A549 (cell line): ENCODE measurements around the gene PARP11. TPM values are rescaled to one million over a fixed set of nuclear protein-coding genes. Genes with fewer than 3 reads are reported as not detected.

Source experiments
- ATAC-seq, 2 experiments: fragments of 200-7000 bp in 1 of 2; fragments of >200 bp in 1 of 2; cut with Nextera tagmentation in 1 of 2; cut with Tn5 transposase in 1 of 2; 3 replicates each; pipeline versions ENCODE4 v1.8.0 to v1.9.1; 2018 to 2020; ENCODE audit warnings: mild to moderate bottlenecking in 1 of 2, moderate library complexity in 1 of 2
- CTCF ChIA-PET: fragments of 300-600 bp; sonication (Branson Sonifier 250); formaldehyde crosslinking; extraction: SDS; loops from one replicate; lab custom pipeline; 2021; ENCODE audit warnings: antibody characterized with exemption, inconsistent platforms; lab: Yijun Ruan, JAX
- POLR2A ChIA-PET: fragments of 350-600 bp; formaldehyde crosslinking; extraction: SDS; loops from one replicate; lab custom pipeline; 2021; ENCODE audit warnings: antibody characterized with exemption, inconsistent platforms; lab: Yijun Ruan, JAX
- DNase-seq, 2 experiments: peaks; one replicate each; pipeline versions ENCODE4 v3.0.0 to v3.0.0-alpha.2; 2011 to 2016; ENCODE audit warnings: low read depth in 1 of 2, low spot score in 1 of 2
- FAIRE-seq: peaks from 2 replicates; lab custom pipeline; 2011; peaks lifted over from hg19 to GRCh38; lab: Jason Lieb, UNC
- H3K27ac ChIP-seq, 2 experiments: fragments of >200 bp; sonication (Bioruptor Twin); formaldehyde crosslinking; 3 replicates each; pipeline ENCODE4 v1.5.1; 2016 to 2017
- H3K4me1 ChIP-seq: fragments of >200 bp; sonication (Bioruptor Twin); formaldehyde crosslinking; 3 replicates; pipeline ENCODE4 v1.6.1; 2016
- H3K4me2 ChIP-seq: fragments of >200 bp; sonication (Bioruptor Twin); formaldehyde crosslinking; 3 replicates; pipeline ENCODE4 v1.6.1; 2016
- H3K4me3 ChIP-seq: fragments of >200 bp; sonication (Bioruptor Twin); formaldehyde crosslinking; 3 replicates; pipeline ENCODE4 v1.5.1; 2016
- H3K9me3 ChIP-seq: fragments of >200 bp; sonication (Bioruptor Twin); formaldehyde crosslinking; 3 replicates; pipeline ENCODE4 v1.6.1; 2016
- ATOH8 ChIP-seq: fragments of 250-450 bp; sonication (Bioruptor Pico); IDR thresholded peaks from 2 replicates; pipeline ENCODE4 v1.5.0; 2020; ENCODE audit warnings: low read depth, mild to moderate bottlenecking, moderate library complexity
- BHLHE40 ChIP-seq: IDR thresholded peaks from 2 replicates; pipeline ENCODE4 v1.6.1; 2012; ENCODE audit warnings: low read depth, low read length, inconsistent platforms
- CBX8 ChIP-seq: fragments of 200-600 bp; sonication (generic); IDR thresholded peaks from 2 replicates; pipeline ENCODE4 v1.6.1; 2016
- CEBPB ChIP-seq, 2 experiments: fragments of >200 bp in 1 of 2; sonication (Bioruptor Twin) in 1 of 2; formaldehyde crosslinking in 1 of 2; IDR thresholded peaks; 2 replicates each; pipeline ENCODE4 v1.6.1; 2012 to 2016
- CHD2 ChIP-seq: fragments of 150-350 bp; IDR thresholded peaks from 2 replicates; pipeline ENCODE4 v1.6.1; 2014; ENCODE audit warnings: low read length; ENCODE audit not compliant: partially characterized antibody
- EP300 ChIP-seq, 2 experiments: fragments of >200 bp; sonication (Bioruptor Twin); formaldehyde crosslinking; IDR thresholded peaks; 2 replicates in 1 of 2; 3 replicates in 1 of 2; pipeline ENCODE4 v1.6.1; 2016 to 2017
- ESRRA ChIP-seq: fragments of 150-350 bp; IDR thresholded peaks from 2 replicates; pipeline ENCODE4 v1.6.1; 2014; ENCODE audit warnings: mild to moderate bottlenecking, low read length, borderline replicate concordance
- FOXS1 ChIP-seq: fragments of 250-450 bp; sonication (Bioruptor Pico); IDR thresholded peaks from 2 replicates; pipeline ENCODE4 v1.5.0; 2020; ENCODE audit warnings: mild to moderate bottlenecking, moderate library complexity
- HDAC2 ChIP-seq: fragments of 200-600 bp; sonication (generic); IDR thresholded peaks from 2 replicates; pipeline ENCODE4 v1.6.1; 2016
- HEYL ChIP-seq: fragments of 250-450 bp; sonication (Bioruptor Pico); IDR thresholded peaks from 2 replicates; pipeline ENCODE4 v1.8.0; 2021; ENCODE audit warnings: mild to moderate bottlenecking, moderate library complexity
- HMGXB4 ChIP-seq: fragments of 250-450 bp; sonication (Bioruptor Pico); IDR thresholded peaks from 2 replicates; pipeline ENCODE4 v1.5.0; 2021; ENCODE audit warnings: mild to moderate bottlenecking, moderate library complexity, borderline replicate concordance
- HOXB13 ChIP-seq: fragments of 250-450 bp; sonication (Bioruptor Pico); IDR thresholded peaks from 2 replicates; pipeline ENCODE4 v1.5.0; 2020; ENCODE audit warnings: low read depth, mild to moderate bottlenecking, moderate library complexity
- JUN ChIP-seq, 2 experiments: fragments of >200 bp; sonication (Bioruptor Twin); formaldehyde crosslinking; IDR thresholded peaks; 2 replicates in 1 of 2; 3 replicates in 1 of 2; pipeline ENCODE4 v1.6.1; 2016 to 2017
- KDM5A ChIP-seq: fragments of 200-600 bp; sonication (generic); IDR thresholded peaks from 2 replicates; pipeline ENCODE4 v1.6.1; 2016; ENCODE audit warnings: antibody characterized with exemption, mild to moderate bottlenecking
- NFE2L2 ChIP-seq: fragments of 150-350 bp; conservative IDR thresholded peaks from 2 replicates; pipeline ENCODE4 v1.6.1; 2014; ENCODE audit warnings: low read length
- NPAS2 ChIP-seq: fragments of 250-450 bp; sonication (Bioruptor Pico); IDR thresholded peaks from 2 replicates; pipeline ENCODE4 v1.8.0; 2022; ENCODE audit warnings: mild to moderate bottlenecking, moderate library complexity, borderline replicate concordance
- PHF8 ChIP-seq: fragments of 200-600 bp; sonication (generic); IDR thresholded peaks from 2 replicates; pipeline ENCODE4 v1.6.1; 2016; ENCODE audit warnings: low read depth, mild to moderate bottlenecking, antibody characterized with exemption, moderate library complexity, borderline replicate concordance
- POLR2AphosphoS2 ChIP-seq: conservative IDR thresholded peaks from 2 replicates; pipeline ENCODE4 v1.6.1; 2012; ENCODE audit warnings: low read length, improper control_type of control experiment, inconsistent platforms
- RARB ChIP-seq: fragments of 250-450 bp; sonication (Bioruptor Pico); IDR thresholded peaks from 2 replicates; pipeline ENCODE4 v1.8.0; 2021; ENCODE audit warnings: mild to moderate bottlenecking, moderate library complexity
- RNF2 ChIP-seq: fragments of 200-600 bp; sonication (generic); IDR thresholded peaks from 2 replicates; pipeline ENCODE4 v1.6.1; 2016; ENCODE audit warnings: low read depth, mild to moderate bottlenecking, antibody characterized with exemption, moderate library complexity, borderline replicate concordance
- SMC3 ChIP-seq: fragments of >200 bp; sonication (Bioruptor Twin); formaldehyde crosslinking; IDR thresholded peaks from 3 replicates; pipeline ENCODE4 v1.6.1; 2018; ENCODE audit warnings: inconsistent platforms
- TFCP2L1 ChIP-seq: fragments of 250-450 bp; sonication (Bioruptor Pico); IDR thresholded peaks from 2 replicates; pipeline ENCODE4 v1.5.0; 2021; ENCODE audit warnings: mild to moderate bottlenecking
- ZC3H11A ChIP-seq: fragments of 450-650 bp; IDR thresholded peaks from 2 replicates; pipeline ENCODE4 v1.6.1; 2014; ENCODE audit warnings: antibody characterized with exemption, mild to moderate bottlenecking
- ZFP36 ChIP-seq: fragments of 450-650 bp; IDR thresholded peaks from 2 replicates; pipeline ENCODE4 v1.6.1; 2014; ENCODE audit warnings: borderline replicate concordance; ENCODE audit not compliant: partially characterized antibody
- ZSCAN20 ChIP-seq: fragments of 250-450 bp; sonication (Bioruptor Pico); IDR thresholded peaks from 2 replicates; pipeline ENCODE4 v1.8.0; 2022; ENCODE audit warnings: mild to moderate bottlenecking, moderate library complexity
- WGBS: methylation state at CpG from one replicate; pipeline ENCODE4 v1.1.6; 2017; ENCODE audit errors: missing lambda C conversion rate; 5-methylcytosine and 5-hydroxymethylcytosine counted together
- polyA plus RNA-seq, 4 experiments: library from polyadenylated mRNA; depleted of rRNA in 3 of 4; stranded (reverse); fragments of >200 nt; fragmentation: RNase III in 1 of 4; extraction: RNeasy Plus Mini Kit Qiagen cat#74134 plus additional on column Dnase treatment in 1 of 4; gene quantifications; 2 replicates in 3 of 4; 3 replicates in 1 of 4; pipeline ENCODE4 v1.2.3, GENCODE V29; 2011 to 2017
- TF ChIP-seq, protein P1 (sequence below): IDR thresholded peaks from 2 replicates; pipeline ENCODE4 v1.6.1; 2012

The PARP11 gene
- polyA plus RNA-seq, 2 of the 4 experiments (the other 2 are of a cell fraction) = 2.1 to 6.7 TPM

GRCh38 chr12:3881281-3881950 lies 8.2 kb upstream of the PARP11 start:
- ChIA-PET CTCF (interaction anchor here (0.6 to 11.6 kb wide), 3 partner anchors 62 to 400 kb away, joined by 3 to 235 read pairs (median 3); no protein-coding TSS in a partner anchor), POLR2A (no interaction called here)
- DNase-seq = no peak
- no peak for ATAC-seq
- TF ChIP-seq PHF8 (no peak), NPAS2 (CRISPR knock-in tag) (no peak), RARB (CRISPR knock-in tag) (no peak), EP300 (IDR thresholded peaks at IDR 0.05) (no peak), SMC3 (no peak), TFCP2L1 (CRISPR knock-in tag) (no peak), POLR2AphosphoS2 (no peak)
- no peak for FAIRE-seq
- no peaks in the 10 kb centered on the region for H3K9me3 ChIP-seq
- WGBS = 32% methylated on average over 11 of the region's 11 CpGs
- no peak overlapping the region for H3K27ac ChIP-seq
- no peak overlapping the region for H3K4me3 ChIP-seq
- H3K4me2 ChIP-seq = no peak overlapping the region
- H3K4me1 ChIP-seq = no peaks in the 10 kb centered on the region

DNA sequence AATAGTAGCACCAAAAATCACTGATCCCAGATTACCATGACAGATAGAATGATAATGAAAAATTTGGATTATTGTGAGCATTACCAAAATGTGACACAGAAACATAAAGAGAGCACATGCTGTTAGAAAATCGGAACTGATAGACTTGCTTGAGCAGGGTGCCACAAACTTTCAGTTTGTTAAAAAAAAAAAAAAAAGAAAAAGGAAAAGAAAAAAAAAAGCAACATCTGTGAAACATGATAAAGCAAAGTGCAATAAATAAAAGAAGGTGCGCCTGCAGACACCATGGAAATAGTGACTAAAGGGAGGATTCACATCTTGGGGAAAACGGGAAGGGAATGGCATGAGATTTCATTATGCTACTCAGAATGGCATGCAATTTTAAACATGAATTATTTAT lies 6.6 kb upstream of the PARP11 start:
- ATAC-seq (no peak), FAIRE-seq (no peak), DNase-seq (no peak)
- no peak overlapping the region for H3K27ac ChIP-seq
- CTCF ChIA-PET = interaction anchor here (1.8 kb wide), 1 partner anchor 397 kb away, joined by 10 read pairs; no protein-coding TSS in a partner anchor
- H3K4me1 ChIP-seq = no peaks in the 10 kb centered on the region
- TF ChIP-seq HMGXB4 (CRISPR knock-in tag) = no peak
- TF ChIP-seq KDM5A = no peak
- TF ChIP-seq ZC3H11A = no peak
- no peak for TF ChIP-seq ZFP36
- TF ChIP-seq PHF8 = no peak
- TF ChIP-seq NFE2L2 = no peak
- TF ChIP-seq, protein P1, sequence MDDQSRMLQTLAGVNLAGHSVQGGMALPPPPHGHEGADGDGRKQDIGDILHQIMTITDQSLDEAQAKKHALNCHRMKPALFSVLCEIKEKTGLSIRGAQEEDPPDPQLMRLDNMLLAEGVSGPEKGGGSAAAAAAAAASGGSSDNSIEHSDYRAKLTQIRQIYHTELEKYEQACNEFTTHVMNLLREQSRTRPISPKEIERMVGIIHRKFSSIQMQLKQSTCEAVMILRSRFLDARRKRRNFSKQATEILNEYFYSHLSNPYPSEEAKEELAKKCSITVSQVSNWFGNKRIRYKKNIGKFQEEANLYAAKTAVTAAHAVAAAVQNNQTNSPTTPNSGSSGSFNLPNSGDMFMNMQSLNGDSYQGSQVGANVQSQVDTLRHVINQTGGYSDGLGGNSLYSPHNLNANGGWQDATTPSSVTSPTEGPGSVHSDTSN = no peak
- TF ChIP-seq RNF2 = no peak
- TF ChIP-seq BHLHE40 = no peak
- TF ChIP-seq CBX8 = no peak
- no peak for TF ChIP-seq CEBPB (IDR thresholded peaks at IDR 0.05)
- TF ChIP-seq HOXB13 = no peak
- TF ChIP-seq ESRRA = no peak
- TF ChIP-seq JUN (IDR thresholded peaks at IDR 0.05) = no peak
- no peak for TF ChIP-seq ZSCAN20
- TF ChIP-seq HEYL (CRISPR knock-in tag) = no peak
- no peak for TF ChIP-seq CHD2
- no peak for TF ChIP-seq FOXS1 (CRISPR knock-in tag)
- TF ChIP-seq HDAC2 = no peak
- TF ChIP-seq ATOH8 = no peak
- no peaks in the 10 kb centered on the region for H3K9me3 ChIP-seq
- no peak overlapping the region for H3K4me2 ChIP-seq
- 41% methylated on average over 3 of the region's 3 CpGs for WGBS
- H3K4me3 ChIP-seq = no peak overlapping the region
- POLR2A ChIA-PET = no interaction called here
